Neural cell (in vitro differentiated cells): ENCODE results near the gene CTPS2. TPM values are rescaled to one million over a fixed set of nuclear protein-coding genes. Genes with fewer than 3 reads are reported as not detected.

Experiments
- H2AFZ ChIP-seq: fragments of 200-600, 300-800 bp; sonication (generic), shearing (Covaris generic); 2 replicates; pipeline ENCODE4 v1.6.0; 2014; ENCODE audit warnings: low read depth, mild to moderate bottlenecking, antibody characterized with exemption, low read length, moderate library complexity
- H3F3A ChIP-seq: fragments of 200-600 bp; shearing (Covaris generic); 2 replicates; pipeline ENCODE4 v1.6.1; 2016; ENCODE audit warnings: mild to moderate bottlenecking, moderate library complexity, mixed read lengths, antibody characterized with exemption, low read length; ENCODE audit not compliant: insufficient read depth, poor library complexity, severe bottlenecking
- H3K27ac ChIP-seq: fragments of 200-600, 300-800 bp; sonication (generic), shearing (Covaris generic); 2 replicates; pipeline ENCODE4 v1.5.1; 2014; ENCODE audit warnings: mild to moderate bottlenecking, low read length, moderate library complexity
- H3K27me3 ChIP-seq: fragments of 300-800, 200-600 bp; sonication (generic), shearing (Covaris generic); 2 replicates; pipeline ENCODE4 v1.6.0; 2014; ENCODE audit warnings: mild to moderate bottlenecking, low read depth, low read length, moderate library complexity; ENCODE audit not compliant: insufficient read depth
- H3K36me3 ChIP-seq: fragments of 300-800, 200-600 bp; sonication (generic), shearing (Covaris generic); 2 replicates; pipeline ENCODE4 v1.5.1; 2014; ENCODE audit warnings: mild to moderate bottlenecking, antibody characterized with exemption, low read length, moderate library complexity; ENCODE audit not compliant: insufficient read depth
- H3K4me2 ChIP-seq: fragments of 300-800, 200-600 bp; sonication (generic), shearing (Covaris generic); 2 replicates; pipeline ENCODE4 v1.6.0; 2014; ENCODE audit warnings: mild to moderate bottlenecking, low read length
- H3K4me3 ChIP-seq: fragments of 300-800, 200-600 bp; sonication (generic), shearing (Covaris generic); 2 replicates; pipeline ENCODE4 v1.5.1; 2014; ENCODE audit warnings: mild to moderate bottlenecking, low read length, moderate library complexity
- H3K79me2 ChIP-seq: fragments of 200-600 bp; shearing (Covaris generic); replicated peaks from 2 replicates; pipeline ENCODE4 v1.6.0; 2014; ENCODE audit warnings: mild to moderate bottlenecking, low read length, moderate library complexity; ENCODE audit not compliant: insufficient read depth
- H3K9ac ChIP-seq: fragments of 300-800, 200-600 bp; sonication (generic), shearing (Covaris generic); 2 replicates; pipeline ENCODE4 v1.6.1; 2016; ENCODE audit warnings: mild to moderate bottlenecking, low read length, mixed read lengths
- H3K9me2 ChIP-seq: fragments of 200-600 bp; shearing (Covaris generic); 2 replicates; pipeline ENCODE4 v1.6.1; 2016; ENCODE audit warnings: mild to moderate bottlenecking, low read length, mixed read lengths; ENCODE audit not compliant: insufficient read depth
- H3K9me3 ChIP-seq: fragments of 200-600, 300-800 bp; sonication (generic), shearing (Covaris generic); 2 replicates; pipeline ENCODE4 v1.6.1; 2016; ENCODE audit warnings: mild to moderate bottlenecking, mixed run types, low read length, moderate library complexity, mixed read lengths
- H4K20me1 ChIP-seq: fragments of 200-600 bp; shearing (Covaris generic); 2 replicates; pipeline ENCODE4 v1.6.1; 2016; ENCODE audit warnings: mild to moderate bottlenecking, mixed run types; ENCODE audit not compliant: insufficient read depth
- EP300 ChIP-seq: fragments of 450-650 bp; conservative IDR thresholded peaks from 2 replicates; pipeline ENCODE4 v1.6.1; 2014; ENCODE audit warnings: antibody characterized with exemption, mild to moderate bottlenecking, moderate library complexity; ENCODE audit not compliant: poor library complexity, severe bottlenecking
- EZH2 ChIP-seq: fragments of 200-600, 300-800 bp; shearing (Covaris generic), sonication (generic); IDR thresholded peaks from 2 replicates; pipeline ENCODE4 v1.6.1; 2014; ENCODE audit warnings: antibody characterized with exemption, low read length, borderline replicate concordance, mild to moderate bottlenecking; ENCODE audit not compliant: insufficient read depth, poor library complexity, severe bottlenecking
- MXI1 ChIP-seq: fragments of 450-650 bp; conservative IDR thresholded peaks from 2 replicates; pipeline ENCODE4 v1.6.1; 2014; ENCODE audit warnings: antibody characterized with exemption, mild to moderate bottlenecking; ENCODE audit not compliant: poor library complexity, severe bottlenecking
- POLR2AphosphoS5 ChIP-seq: IDR thresholded peaks from 2 replicates; pipeline ENCODE4 v1.6.1; 2012
- RAD21 ChIP-seq: fragments of 450-650 bp; conservative IDR thresholded peaks from 2 replicates; pipeline ENCODE4 v1.6.1; 2014; ENCODE audit warnings: antibody characterized with exemption, mild to moderate bottlenecking, moderate library complexity
- SMC3 ChIP-seq: fragments of 450-650 bp; conservative IDR thresholded peaks from 2 replicates; pipeline ENCODE4 v1.6.1; 2014; ENCODE audit warnings: antibody characterized with exemption, mild to moderate bottlenecking, moderate library complexity; ENCODE audit not compliant: poor library complexity
- TAF1 ChIP-seq: IDR thresholded peaks from 2 replicates; pipeline ENCODE4 v1.6.1; 2012; ENCODE audit warnings: low read depth
- polyA plus RNA-seq: library from polyadenylated mRNA; depleted of rRNA; stranded (reverse); fragments of >200 nt; gene quantifications from 2 replicates; pipeline ENCODE4 v1.2.3, GENCODE V29; 2014
- TF ChIP-seq, protein P1 (sequence below): fragments of 450-650 bp; IDR thresholded peaks from 2 replicates; pipeline ENCODE4 v1.5.1; 2014; ENCODE audit warnings: antibody characterized with exemption, mild to moderate bottlenecking, moderate library complexity; ENCODE audit not compliant: poor library complexity, severe bottlenecking
- TF ChIP-seq, protein P2 (sequence below): IDR thresholded peaks from 2 replicates; pipeline ENCODE4 v1.6.1; 2012; ENCODE audit warnings: borderline replicate concordance

The CTPS2 gene
- polyA plus RNA-seq, 1 donor from 2014 or later = 17.1 TPM

DNA sequence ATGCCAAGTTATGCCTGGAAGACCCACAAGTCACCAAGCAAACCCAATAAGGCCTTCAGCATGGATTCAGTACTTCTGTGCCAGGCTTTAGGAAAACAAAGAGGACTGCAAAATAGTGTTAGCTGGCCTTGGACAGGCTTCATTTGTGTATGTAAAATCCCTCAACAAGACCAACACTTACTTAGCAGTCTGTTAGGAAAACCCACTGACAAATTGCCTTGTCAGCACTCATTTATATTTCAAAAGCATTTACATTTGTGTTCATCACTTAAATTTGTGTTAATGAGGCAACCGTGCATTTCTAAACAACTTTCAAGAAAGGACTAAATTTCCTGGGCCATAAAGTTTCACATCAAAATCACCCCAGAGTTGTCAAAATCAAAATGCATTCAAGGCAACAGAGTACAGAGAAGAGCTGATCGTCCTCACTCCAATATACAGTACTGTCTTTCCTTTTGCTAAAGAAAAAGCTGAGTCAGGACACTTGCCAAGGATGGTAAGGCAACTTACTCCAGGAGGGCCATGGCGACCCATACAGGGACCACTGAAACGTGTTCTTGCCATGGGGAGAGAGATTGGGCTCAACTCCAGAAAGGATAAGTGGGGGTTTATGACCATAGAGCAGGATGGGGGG is 61.0 kb downstream of the CTPS2 start:
- no peak overlapping the region for H3K27ac ChIP-seq
- no peaks in the 10 kb centered on the region for H3K27me3 ChIP-seq
- no peaks in the 10 kb centered on the region for H3K79me2 ChIP-seq
- no peak overlapping the region for H2AFZ ChIP-seq
- H3K9ac ChIP-seq = no peak overlapping the region
- no peak overlapping the region for H3K4me2 ChIP-seq
- H3K36me3 ChIP-seq = no peaks in the 10 kb centered on the region
- H4K20me1 ChIP-seq = no peaks in the 10 kb centered on the region
- no peaks in the 10 kb centered on the region for H3K9me2 ChIP-seq
- H3K9me3 ChIP-seq = no peaks in the 10 kb centered on the region
- TF ChIP-seq, protein P1, sequence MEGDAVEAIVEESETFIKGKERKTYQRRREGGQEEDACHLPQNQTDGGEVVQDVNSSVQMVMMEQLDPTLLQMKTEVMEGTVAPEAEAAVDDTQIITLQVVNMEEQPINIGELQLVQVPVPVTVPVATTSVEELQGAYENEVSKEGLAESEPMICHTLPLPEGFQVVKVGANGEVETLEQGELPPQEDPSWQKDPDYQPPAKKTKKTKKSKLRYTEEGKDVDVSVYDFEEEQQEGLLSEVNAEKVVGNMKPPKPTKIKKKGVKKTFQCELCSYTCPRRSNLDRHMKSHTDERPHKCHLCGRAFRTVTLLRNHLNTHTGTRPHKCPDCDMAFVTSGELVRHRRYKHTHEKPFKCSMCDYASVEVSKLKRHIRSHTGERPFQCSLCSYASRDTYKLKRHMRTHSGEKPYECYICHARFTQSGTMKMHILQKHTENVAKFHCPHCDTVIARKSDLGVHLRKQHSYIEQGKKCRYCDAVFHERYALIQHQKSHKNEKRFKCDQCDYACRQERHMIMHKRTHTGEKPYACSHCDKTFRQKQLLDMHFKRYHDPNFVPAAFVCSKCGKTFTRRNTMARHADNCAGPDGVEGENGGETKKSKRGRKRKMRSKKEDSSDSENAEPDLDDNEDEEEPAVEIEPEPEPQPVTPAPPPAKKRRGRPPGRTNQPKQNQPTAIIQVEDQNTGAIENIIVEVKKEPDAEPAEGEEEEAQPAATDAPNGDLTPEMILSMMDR = no peak
- TF ChIP-seq EP300 (no peak), RAD21 (no peak), MXI1 (no peak), POLR2AphosphoS5 (no peak), TAF1 (no peak), EZH2 (no peak), SMC3 (no peak)
- TF ChIP-seq, protein P2, sequence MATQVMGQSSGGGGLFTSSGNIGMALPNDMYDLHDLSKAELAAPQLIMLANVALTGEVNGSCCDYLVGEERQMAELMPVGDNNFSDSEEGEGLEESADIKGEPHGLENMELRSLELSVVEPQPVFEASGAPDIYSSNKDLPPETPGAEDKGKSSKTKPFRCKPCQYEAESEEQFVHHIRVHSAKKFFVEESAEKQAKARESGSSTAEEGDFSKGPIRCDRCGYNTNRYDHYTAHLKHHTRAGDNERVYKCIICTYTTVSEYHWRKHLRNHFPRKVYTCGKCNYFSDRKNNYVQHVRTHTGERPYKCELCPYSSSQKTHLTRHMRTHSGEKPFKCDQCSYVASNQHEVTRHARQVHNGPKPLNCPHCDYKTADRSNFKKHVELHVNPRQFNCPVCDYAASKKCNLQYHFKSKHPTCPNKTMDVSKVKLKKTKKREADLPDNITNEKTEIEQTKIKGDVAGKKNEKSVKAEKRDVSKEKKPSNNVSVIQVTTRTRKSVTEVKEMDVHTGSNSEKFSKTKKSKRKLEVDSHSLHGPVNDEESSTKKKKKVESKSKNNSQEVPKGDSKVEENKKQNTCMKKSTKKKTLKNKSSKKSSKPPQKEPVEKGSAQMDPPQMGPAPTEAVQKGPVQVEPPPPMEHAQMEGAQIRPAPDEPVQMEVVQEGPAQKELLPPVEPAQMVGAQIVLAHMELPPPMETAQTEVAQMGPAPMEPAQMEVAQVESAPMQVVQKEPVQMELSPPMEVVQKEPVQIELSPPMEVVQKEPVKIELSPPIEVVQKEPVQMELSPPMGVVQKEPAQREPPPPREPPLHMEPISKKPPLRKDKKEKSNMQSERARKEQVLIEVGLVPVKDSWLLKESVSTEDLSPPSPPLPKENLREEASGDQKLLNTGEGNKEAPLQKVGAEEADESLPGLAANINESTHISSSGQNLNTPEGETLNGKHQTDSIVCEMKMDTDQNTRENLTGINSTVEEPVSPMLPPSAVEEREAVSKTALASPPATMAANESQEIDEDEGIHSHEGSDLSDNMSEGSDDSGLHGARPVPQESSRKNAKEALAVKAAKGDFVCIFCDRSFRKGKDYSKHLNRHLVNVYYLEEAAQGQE = no peak
- no peak overlapping the region for H3K4me3 ChIP-seq
- H3F3A ChIP-seq = no peaks in the 10 kb centered on the region

DNA sequence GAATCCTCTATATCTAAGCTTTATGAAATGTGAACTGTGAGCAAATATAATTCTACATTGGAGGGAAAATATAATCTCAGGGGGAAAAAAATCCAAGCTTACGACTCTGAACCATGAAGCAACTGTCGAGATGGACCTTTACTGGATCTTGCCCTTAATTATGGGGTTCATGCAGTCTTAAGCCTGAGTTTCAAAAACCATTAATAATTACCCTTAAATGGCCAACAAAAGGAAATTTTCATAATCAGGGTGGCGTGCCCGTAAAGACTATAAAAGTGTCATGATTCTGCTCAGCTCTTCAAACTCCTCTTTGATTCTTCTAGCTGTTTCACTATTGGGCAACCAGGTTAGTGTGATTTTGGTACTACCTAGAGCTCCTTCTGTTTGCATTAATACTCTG is 62.6 kb downstream of the CTPS2 start, which contains the start of gene S100G:
Gene S100G (plus strand): TSS at position 301 of the 400 bp plus-strand sequence. CDS start 849 bp downstream, outside the sequence.
- Histone ChIP-seq H3K27ac (no peak within 1 kb of the TSS), H3K27me3 (no peaks in the 10 kb centered on the region), H3K9me3 (no peaks in the 10 kb centered on the region), H3F3A (no peaks in the 10 kb centered on the region), H3K79me2 (no peaks in the 10 kb centered on the region), H2AFZ (no peak within 1 kb of the TSS), H3K4me3 (no peak within 1 kb of the TSS), H3K4me2 (no peak within 1 kb of the TSS), H3K9me2 (no peaks in the 10 kb centered on the region), H3K9ac (no peak within 1 kb of the TSS), H4K20me1 (no peaks in the 10 kb centered on the region), H3K36me3 (no peaks in the 10 kb centered on the region)
- TF ChIP-seq EP300 = no peak
- TF ChIP-seq RAD21 = no peak
- TF ChIP-seq, protein P2 = no peak
- TF ChIP-seq MXI1 = no peak
- TF ChIP-seq, protein P1 = no peak
- TF ChIP-seq EZH2 = no peak
- no peak for TF ChIP-seq POLR2AphosphoS5
- no peak for TF ChIP-seq TAF1
- no peak for TF ChIP-seq SMC3
